HG03565 (cell line): ENCODE data around the gene EPYC.

Source experiments
- ATAC-seq: cut with Tn5 transposase; IDR thresholded peaks from one replicate; pipeline ENCODE4 v1.9.1; 2021; ENCODE audit warnings: mild to moderate bottlenecking, moderate library complexity; ENCODE audit not compliant: unreplicated experiment

The EPYC gene

GRCh38 chr12:90959032-90959431, 45.7 kb downstream of the EPYC start:
- no peak for ATAC-seq

DNA sequence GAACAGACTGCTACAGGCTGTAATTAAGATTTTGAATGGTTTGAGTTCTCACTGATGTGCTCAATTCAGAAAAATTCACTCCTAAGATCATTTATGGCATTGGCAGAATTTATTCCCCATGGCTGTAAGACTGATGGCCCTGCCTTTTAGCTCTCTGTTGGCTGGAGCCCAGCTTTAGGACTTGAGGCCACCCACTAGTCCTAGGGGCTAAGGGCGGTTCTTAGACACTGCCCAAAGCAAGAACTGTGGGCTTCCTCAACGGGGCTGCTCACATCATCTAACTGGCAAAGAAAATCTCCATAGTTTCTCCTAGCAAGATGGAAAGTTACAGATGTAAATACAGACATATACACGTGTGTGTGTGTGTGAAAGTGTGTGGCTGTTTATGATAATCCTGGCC, 46.4 kb downstream of the EPYC start:
- ATAC-seq: no peak

- no peak for ATAC-seq
Observed at GRCh38 chr12:90954921-90955320, 49.9 kb downstream of the EPYC start, which contains the start of gene CCER1. TSS of gene CCER1 (minus strand) at chr12:90955176. CDS start at chr12:90954742, 434 bp downstream.

DNA sequence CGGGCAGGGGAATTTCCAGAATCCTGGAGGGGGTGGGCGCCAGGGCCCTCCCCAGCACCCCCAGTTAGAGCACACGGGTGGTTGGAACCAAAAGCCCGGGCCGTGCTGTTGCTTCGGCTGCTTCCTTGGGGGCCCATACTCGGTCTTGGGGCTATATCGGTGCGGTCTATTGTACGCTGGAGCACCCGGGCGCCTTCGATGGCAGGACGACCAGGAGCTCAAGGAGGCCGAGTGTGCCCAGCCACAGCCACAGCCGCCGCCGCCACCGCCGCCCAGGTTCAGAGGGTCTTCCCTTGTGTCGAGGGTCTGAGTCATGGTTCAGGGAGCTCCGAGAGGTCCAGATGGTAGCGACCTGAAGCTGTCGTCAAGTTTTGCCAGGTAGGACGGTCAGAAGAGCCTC, 50.3 kb downstream of the EPYC start:
- ATAC-seq: no peak

- no peak for ATAC-seq
Observed at GRCh38 chr12:90953956-90954421, 50.8 kb downstream of the EPYC start.

- no peak for ATAC-seq
Observed at GRCh38 chr12:90951432-90952105, 53.2 kb downstream of the EPYC start.

GRCh38 chr12:90947869-90948268, 56.9 kb downstream of the EPYC start:
- no peak for ATAC-seq

DNA sequence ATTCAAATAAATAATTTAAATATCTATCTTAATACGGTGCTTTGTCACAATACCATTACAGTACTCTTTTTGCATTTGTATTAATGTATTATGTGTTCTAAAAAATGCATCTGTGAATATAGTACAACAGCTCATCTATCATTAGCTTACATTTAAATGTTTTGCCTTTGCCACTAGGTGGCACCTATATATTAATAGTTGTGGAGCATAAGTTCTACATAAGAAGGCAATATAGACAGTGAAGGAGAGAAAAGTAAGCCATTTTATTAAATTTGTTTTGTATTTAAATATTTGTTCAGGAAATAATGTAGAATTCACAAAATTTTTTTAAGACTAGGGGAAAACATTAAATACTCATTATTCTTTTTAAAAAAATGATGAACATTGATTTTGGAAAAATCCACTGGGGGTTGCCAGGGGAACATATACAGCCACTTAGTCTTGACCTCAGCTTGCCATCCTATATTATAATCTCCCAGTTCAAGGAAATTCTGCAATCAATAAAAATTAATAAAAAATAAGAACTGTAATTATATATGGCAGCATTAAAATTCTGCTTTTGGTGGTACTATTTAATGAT, 59.6 kb downstream of the EPYC start:
- peak; percentile 85 for ATAC-seq

- ATAC-seq: no peak
Observed at GRCh38 chr12:90943255-90943654, 61.5 kb downstream of the EPYC start.

DNA sequence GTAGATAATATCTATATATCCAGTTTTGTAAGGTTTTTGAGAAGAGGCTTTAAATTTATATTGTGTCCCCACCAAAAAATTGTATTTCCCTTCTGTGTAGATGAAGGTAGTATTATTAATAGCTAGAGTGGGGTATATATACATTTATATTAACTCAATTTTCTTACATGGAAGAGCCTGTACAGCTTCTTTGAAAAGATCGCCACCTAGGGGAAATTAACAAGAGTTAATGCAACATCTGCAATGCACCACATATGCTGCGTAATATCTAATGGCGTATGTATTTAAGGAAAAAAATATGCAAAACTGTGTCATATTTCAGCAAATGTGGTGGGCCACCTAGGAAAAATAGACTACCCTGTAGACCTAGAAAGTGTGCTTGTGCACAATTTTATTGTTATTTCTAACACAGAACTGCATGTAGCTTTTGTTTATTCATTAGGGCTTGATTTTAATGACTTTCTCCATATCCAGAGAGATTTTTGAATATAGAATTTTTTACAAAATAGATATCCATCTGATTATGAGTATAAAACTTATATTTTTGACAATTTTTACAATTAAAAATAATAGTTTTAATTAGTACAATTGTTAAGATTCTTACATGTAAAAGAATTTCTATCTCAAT, 63.8 kb downstream of the EPYC start:
- ATAC-seq: peak; percentile 71

GRCh38 chr12:90939382-90939781, 65.4 kb downstream of the EPYC start:
- ATAC-seq: no peak

DNA sequence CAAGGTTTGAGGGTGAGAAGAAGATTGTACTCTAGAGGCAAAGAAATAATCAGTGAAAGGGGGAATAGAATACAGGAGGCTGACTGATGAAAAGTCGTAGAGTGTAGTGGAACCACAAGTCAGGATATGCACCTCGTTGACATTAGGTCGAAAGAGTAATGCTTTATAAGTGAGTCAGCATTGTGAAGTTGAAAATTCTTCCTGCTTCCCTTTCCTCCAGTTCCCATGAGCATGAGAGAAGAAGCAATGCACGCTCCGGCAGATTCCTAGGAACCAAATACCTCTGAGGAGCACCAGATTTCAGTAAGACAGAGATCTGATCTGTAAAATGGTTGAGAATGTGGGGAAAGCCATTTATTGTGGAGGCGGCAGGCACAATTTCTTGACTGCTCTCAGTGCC, 66.3 kb downstream of the EPYC start:
- ATAC-seq: no peak

- ATAC-seq: no peak
Observed at GRCh38 chr12:90937651-90938050, 67.1 kb downstream of the EPYC start.

- no peak for ATAC-seq
Observed at GRCh38 chr12:90936230-90937005, 68.4 kb downstream of the EPYC start.

DNA sequence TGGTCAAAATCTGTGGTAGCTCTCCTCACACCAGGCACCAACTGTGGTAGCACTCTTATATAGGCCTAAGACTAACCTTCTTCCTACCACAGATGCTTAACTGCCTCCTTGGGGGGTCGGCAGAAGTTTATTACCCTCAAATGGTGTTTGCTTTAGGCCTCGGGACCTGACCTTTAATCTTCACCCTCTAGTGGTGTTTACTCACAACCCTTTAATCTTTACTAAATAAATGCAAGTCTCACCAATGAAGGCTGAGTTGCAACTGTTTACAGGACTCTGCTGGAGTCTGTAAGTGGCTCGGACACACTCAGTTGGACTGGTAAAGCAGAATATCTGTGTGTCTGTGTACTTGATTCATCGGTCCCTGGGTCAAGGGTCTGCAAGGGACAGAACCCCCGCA, 79.2 kb downstream of the EPYC start:
- no peak for ATAC-seq

DNA sequence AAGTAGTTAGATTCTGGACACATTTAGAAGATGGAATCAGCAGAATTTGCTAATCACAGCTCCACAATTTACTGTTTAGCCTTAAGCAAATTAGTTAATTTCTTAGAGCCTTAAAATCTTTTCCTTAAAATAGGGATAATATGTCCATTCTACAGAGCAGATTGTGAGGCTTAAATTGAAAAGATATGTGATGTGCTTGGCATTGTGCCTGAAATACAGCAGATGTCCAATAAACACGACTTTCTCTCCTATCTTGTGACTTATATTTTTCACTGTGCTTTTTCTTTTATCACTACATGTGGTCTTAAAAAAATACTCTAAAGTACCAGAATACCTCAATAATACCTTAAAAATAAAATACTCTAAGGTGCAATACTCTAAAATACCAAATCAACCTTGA, 80.4 kb downstream of the EPYC start:
- ATAC-seq: no peak

- no peak for ATAC-seq
Observed at GRCh38 chr12:90922145-90922627, 82.6 kb downstream of the EPYC start.

- no peak for ATAC-seq
Observed at GRCh38 chr12:90921536-90921935, 83.2 kb downstream of the EPYC start.

DNA sequence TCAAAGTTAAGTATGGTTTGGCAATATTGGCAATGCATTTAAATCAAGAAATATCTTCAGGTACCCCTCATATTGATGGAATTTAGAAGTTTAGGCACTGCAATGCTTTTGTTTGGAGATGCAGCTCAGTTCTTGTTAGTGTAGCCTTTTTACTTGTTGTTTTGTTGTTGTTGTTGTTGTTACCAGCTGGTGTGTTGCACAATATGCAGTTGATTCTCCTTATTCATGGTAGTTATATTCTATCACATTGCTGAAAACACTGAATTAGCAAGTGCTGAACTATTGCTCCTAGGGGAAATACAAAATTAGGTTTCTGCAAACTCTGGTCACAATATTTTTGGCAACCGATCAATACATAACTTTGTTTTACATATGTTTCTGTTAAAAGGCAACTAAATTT, 84.5 kb downstream of the EPYC start:
- ATAC-seq: no peak

DNA sequence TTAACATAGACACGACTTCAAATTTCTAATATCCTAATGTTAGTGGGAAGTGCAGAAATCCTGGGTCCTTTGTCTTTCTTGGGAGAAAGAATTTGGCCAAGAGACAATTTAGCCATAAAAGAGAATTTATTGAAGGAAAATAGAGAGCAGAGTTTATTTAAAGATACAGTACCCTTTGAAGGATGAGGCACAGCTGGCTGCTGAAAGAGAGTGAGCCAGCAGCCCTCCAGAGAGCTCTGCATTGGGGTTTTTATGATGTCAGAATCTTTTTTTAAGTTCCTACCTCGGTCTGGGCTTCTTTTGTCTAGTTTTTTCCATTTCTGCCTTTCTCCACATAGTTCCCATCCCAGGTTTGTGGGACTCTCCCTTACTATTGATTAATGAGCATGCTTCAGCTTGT, 87.3 kb downstream of the EPYC start:
- no peak for ATAC-seq

DNA sequence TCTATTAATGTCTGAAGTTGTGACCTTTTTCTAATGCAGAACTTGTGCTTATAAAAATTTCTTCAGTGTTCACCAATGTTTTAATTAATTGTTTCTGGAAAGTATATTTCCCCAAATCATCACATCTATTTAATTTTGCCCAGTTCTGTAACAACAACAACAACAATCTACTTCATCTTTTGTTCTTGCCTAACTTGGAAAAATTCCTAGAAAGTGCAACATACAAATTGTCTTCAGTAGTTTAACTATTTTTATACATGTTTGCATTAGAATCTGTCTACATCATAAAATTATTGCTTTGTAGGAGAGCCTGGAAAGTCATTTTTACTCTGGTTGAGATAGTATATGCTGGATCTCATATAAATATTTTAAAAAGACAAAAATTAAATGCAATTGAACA, 88.3 kb downstream of the EPYC start:
- no peak for ATAC-seq
